BE2C (cell line): ENCODE data around the gene SOD2. TPM values are rescaled to one million over a fixed set of nuclear protein-coding genes. Genes with fewer than 3 reads are reported as not detected.
"Not testable (repeated sequence)": the region's sequence is repeated elsewhere in the genome, so short reads cannot be mapped to it uniquely, and the experiment has no call there.

ENCODE experiments used
- DNase-seq: peaks from one replicate; pipeline ENCODE4 v3.0.0-alpha.2; 2020
- H3K27me3 ChIP-seq: fragments of 250-450 bp; sonication (Bioruptor Pico); 2 replicates; pipeline ENCODE4 v1.5.1; 2020; ENCODE audit warnings: mild to moderate bottlenecking
- H3K36me3 ChIP-seq: fragments of 250-450 bp; sonication (Bioruptor Pico); 2 replicates; pipeline ENCODE4 v1.5.1; 2020; ENCODE audit warnings: mild to moderate bottlenecking
- H3K4me1 ChIP-seq: fragments of 250-450 bp; sonication (Bioruptor Pico); 2 replicates; pipeline ENCODE4 v1.5.1; 2020
- H3K4me3 ChIP-seq: 2 replicates; pipeline ENCODE4 v1.5.1; 2011; ENCODE audit warnings: low read depth, low read length
- H3K9me3 ChIP-seq: fragments of 250-450 bp; sonication (Bioruptor Pico); 2 replicates; pipeline ENCODE4 v1.5.1; 2020
- polyA plus RNA-seq: library from polyadenylated mRNA; unstranded; fragments of >200 nt; gene quantifications from one replicate; pipeline ENCODE4 v1.2.1, GENCODE V29; 2012; ENCODE audit warnings: low read depth, missing spikeins; ENCODE audit not compliant: insufficient read length, insufficient read depth
- TF ChIP-seq, protein P1 (sequence below): IDR thresholded peaks from 2 replicates; pipeline ENCODE4 v1.5.1; 2012; ENCODE audit warnings: mild to moderate bottlenecking, low read depth, low read length

SOD2 gene
- polyA plus RNA-seq: 34.6 TPM

GRCh38 chr6:159693128-159693893 is at the start of gene SOD2:
TSS of gene SOD2 (minus strand) at chr6:159693241. CDS start at chr6:159693167, 74 bp downstream.
- DNase-seq: peak; percentile 89
- H3K4me1 ChIP-seq: peaks cover 4% of the 10 kb centered on the region; the same call in 1 of the 2 replicates
- TF ChIP-seq, protein P1, sequence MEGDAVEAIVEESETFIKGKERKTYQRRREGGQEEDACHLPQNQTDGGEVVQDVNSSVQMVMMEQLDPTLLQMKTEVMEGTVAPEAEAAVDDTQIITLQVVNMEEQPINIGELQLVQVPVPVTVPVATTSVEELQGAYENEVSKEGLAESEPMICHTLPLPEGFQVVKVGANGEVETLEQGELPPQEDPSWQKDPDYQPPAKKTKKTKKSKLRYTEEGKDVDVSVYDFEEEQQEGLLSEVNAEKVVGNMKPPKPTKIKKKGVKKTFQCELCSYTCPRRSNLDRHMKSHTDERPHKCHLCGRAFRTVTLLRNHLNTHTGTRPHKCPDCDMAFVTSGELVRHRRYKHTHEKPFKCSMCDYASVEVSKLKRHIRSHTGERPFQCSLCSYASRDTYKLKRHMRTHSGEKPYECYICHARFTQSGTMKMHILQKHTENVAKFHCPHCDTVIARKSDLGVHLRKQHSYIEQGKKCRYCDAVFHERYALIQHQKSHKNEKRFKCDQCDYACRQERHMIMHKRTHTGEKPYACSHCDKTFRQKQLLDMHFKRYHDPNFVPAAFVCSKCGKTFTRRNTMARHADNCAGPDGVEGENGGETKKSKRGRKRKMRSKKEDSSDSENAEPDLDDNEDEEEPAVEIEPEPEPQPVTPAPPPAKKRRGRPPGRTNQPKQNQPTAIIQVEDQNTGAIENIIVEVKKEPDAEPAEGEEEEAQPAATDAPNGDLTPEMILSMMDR: no peak
- no peaks in the 10 kb centered on the region for H3K27me3 ChIP-seq
- peaks cover 2% of the 10 kb centered on the region; the same call in 1 of the 2 replicates for H3K36me3 ChIP-seq
- no peaks in the 10 kb centered on the region for H3K9me3 ChIP-seq
- H3K4me3 ChIP-seq: peak within 1 kb of the TSS; percentile 80

DNA sequence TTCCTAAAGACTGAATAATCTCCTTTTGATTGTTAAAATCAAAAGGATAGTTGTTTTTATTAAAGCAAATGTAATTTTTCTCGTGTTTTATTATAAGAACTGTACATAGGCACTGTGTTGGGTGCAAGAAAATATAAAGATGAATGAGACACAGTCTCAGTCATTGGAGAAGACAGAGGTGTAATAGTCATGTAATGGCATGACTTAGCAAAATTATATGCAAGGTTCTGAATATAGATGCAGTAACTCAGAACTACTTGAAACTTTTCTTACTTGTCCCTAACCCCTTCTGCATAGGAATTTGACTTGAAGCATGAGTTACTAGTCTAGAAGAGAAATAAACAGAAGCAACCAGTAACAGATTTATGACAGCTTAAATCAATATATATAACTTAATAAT is 49.1 kb upstream of the SOD2 start:
- Histone ChIP-seq H3K4me3 (no peak overlapping the region), H3K27me3 (no peaks in the 10 kb centered on the region), H3K4me1 (no peaks in the 10 kb centered on the region), H3K9me3 (no peaks in the 10 kb centered on the region), H3K36me3 (peaks cover 75% of the 10 kb centered on the region)
- DNase-seq: no peak
- TF ChIP-seq, protein P1: no peak

GRCh38 chr6:159739341-159739740 is 46.3 kb upstream of the SOD2 start:
- Histone ChIP-seq H3K9me3 (no peaks in the 10 kb centered on the region), H3K36me3 (peaks cover 51% of the 10 kb centered on the region), H3K4me3 (no peak overlapping the region), H3K27me3 (no peaks in the 10 kb centered on the region), H3K4me1 (no peaks in the 10 kb centered on the region)
- TF ChIP-seq, protein P1: no peak
- DNase-seq: no peak

- no peak for DNase-seq
- Histone ChIP-seq H3K36me3 (peaks cover 36% of the 10 kb centered on the region), H3K9me3 (no peaks in the 10 kb centered on the region), H3K4me1 (no peaks in the 10 kb centered on the region), H3K27me3 (no peaks in the 10 kb centered on the region), H3K4me3 (no peak overlapping the region)
- TF ChIP-seq, protein P1: no peak
Measured at GRCh38 chr6:159736908-159737307, 43.9 kb upstream of the SOD2 start.

DNA sequence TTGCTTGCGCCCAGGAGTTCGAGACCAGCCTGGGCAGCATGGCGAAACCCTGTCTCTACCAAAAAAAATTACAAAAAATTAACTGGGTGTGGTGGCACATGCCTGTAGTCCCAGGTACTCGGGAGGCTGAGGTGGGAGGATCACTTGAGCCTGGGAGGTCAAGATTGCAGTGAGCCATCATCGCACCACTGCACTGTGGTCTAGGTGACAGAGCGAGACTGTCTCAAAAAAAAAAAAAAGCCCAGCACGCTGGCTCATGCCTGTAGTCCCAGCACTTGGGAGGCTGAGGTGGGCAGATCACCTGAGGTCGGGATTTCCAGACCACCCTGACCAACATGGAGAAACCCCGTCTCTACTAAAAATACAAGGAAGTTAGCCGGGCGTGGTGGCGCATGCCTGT is 40.4 kb upstream of the SOD2 start:
- H3K36me3 ChIP-seq: peaks cover 25% of the 10 kb centered on the region
- H3K27me3 ChIP-seq, H3K4me1 ChIP-seq, H3K4me3 ChIP-seq, H3K9me3 ChIP-seq, DNase-seq: not testable (repeated sequence)

DNA sequence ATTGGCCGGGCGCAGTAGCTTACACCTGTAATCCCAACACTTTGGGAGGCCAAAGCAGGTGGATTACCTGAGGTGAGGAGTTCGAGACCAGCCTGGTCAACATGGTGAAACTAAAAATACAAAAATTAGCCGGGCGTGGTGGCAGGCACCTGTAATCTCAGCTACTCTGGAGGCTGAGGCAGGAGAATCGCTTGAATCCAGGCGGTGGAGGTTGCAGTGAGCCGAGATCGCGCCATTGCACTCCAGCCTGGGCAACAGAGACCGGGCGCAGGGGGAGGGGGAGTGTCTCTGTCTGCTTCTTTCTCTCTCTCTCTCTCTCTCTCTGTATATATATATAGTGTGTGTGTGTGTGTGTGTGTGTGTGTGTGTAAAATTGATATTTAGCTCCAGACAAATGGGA is 39.5 kb upstream of the SOD2 start:
- H3K4me3 ChIP-seq, DNase-seq, H3K27me3 ChIP-seq, H3K9me3 ChIP-seq, H3K4me1 ChIP-seq: not testable (repeated sequence)
- H3K36me3 ChIP-seq: peaks cover 24% of the 10 kb centered on the region

GRCh38 chr6:159730332-159730676 is 37.3 kb upstream of the SOD2 start:
- Histone ChIP-seq H3K4me3 (no peak overlapping the region), H3K9me3 (no peaks in the 10 kb centered on the region), H3K27me3 (no peaks in the 10 kb centered on the region), H3K4me1 (no peaks in the 10 kb centered on the region), H3K36me3 (peaks cover 21% of the 10 kb centered on the region)
- no peak for DNase-seq
- TF ChIP-seq, protein P1: no peak
